BLaER1 (cell line): Measurements from ENCODE around the gene ATP11A.

Source experiments
- H3K27ac ChIP-seq: shearing (Covaris generic); formaldehyde crosslinking; 2 replicates; pipeline ENCODE4 v1.8.1; 2022
- H3K27me3 ChIP-seq: shearing (Covaris generic); formaldehyde crosslinking; 2 replicates; pipeline ENCODE4 v1.8.1; 2022
- H3K36me3 ChIP-seq: shearing (Covaris generic); formaldehyde crosslinking; 2 replicates; pipeline ENCODE4 v1.8.1; 2022
- H3K4me1 ChIP-seq: shearing (Covaris generic); formaldehyde crosslinking; 2 replicates; pipeline ENCODE4 v1.8.1; 2022
- H3K4me2 ChIP-seq: shearing (Covaris generic); formaldehyde crosslinking; 2 replicates; pipeline ENCODE4 v1.8.1; 2022
- H3K4me3 ChIP-seq: shearing (Covaris generic); formaldehyde crosslinking; 2 replicates; pipeline ENCODE4 v1.8.1; 2022
- H3K9ac ChIP-seq: shearing (Covaris generic); formaldehyde crosslinking; 2 replicates; pipeline ENCODE4 v1.8.1; 2022
- H3K9me3 ChIP-seq: shearing (Covaris generic); formaldehyde crosslinking; 2 replicates; pipeline ENCODE4 v1.8.1; 2022
- H4K20me1 ChIP-seq: shearing (Covaris generic); formaldehyde crosslinking; 2 replicates; pipeline ENCODE4 v1.8.1; 2022
- Cebpa-rat ChIP-seq: shearing (Covaris generic); IDR thresholded peaks from 2 replicates; pipeline ENCODE4 v1.8.1; 2022

The ATP11A gene

GRCh38 chr13:112831196-112831595, 141.4 kb downstream of the ATP11A start:
- H3K4me2 ChIP-seq = no peak overlapping the region
- no peak overlapping the region for H3K27ac ChIP-seq
- H3K4me3 ChIP-seq = no peak overlapping the region
- H3K9ac ChIP-seq = no peak overlapping the region
- H3K27me3 ChIP-seq = no peaks in the 10 kb centered on the region
- no peaks in the 10 kb centered on the region for H3K4me1 ChIP-seq
- TF ChIP-seq Cebpa-rat = no peak
- H3K36me3 ChIP-seq = peaks cover 97% of the 10 kb centered on the region
- no peaks in the 10 kb centered on the region for H3K9me3 ChIP-seq
- H4K20me1 ChIP-seq = no peaks in the 10 kb centered on the region

GRCh38 chr13:112831801-112832200, 142.0 kb downstream of the ATP11A start:
- Histone ChIP-seq H3K36me3 (peaks cover 97% of the 10 kb centered on the region), H4K20me1 (no peaks in the 10 kb centered on the region), H3K27me3 (no peaks in the 10 kb centered on the region), H3K27ac (no peak overlapping the region), H3K4me1 (no peaks in the 10 kb centered on the region), H3K9ac (no peak overlapping the region), H3K4me3 (no peak overlapping the region), H3K9me3 (no peaks in the 10 kb centered on the region), H3K4me2 (no peak overlapping the region)
- TF ChIP-seq Cebpa-rat = no peak

- TF ChIP-seq Cebpa-rat = no peak
- H3K4me2 ChIP-seq = no peak overlapping the region
- no peak overlapping the region for H3K9ac ChIP-seq
- H3K4me1 ChIP-seq = no peaks in the 10 kb centered on the region
- H3K9me3 ChIP-seq = no peaks in the 10 kb centered on the region
- H3K27ac ChIP-seq = no peak overlapping the region
- H3K27me3 ChIP-seq = no peaks in the 10 kb centered on the region
- no peak overlapping the region for H3K4me3 ChIP-seq
- peaks cover 97% of the 10 kb centered on the region for H3K36me3 ChIP-seq
- no peaks in the 10 kb centered on the region for H4K20me1 ChIP-seq
These were observed 143.0 kb downstream of the ATP11A start for GRCh38 chr13:112832811-112833210.

- H3K27me3 ChIP-seq = no peaks in the 10 kb centered on the region
- no peak overlapping the region for H3K4me2 ChIP-seq
- H3K4me1 ChIP-seq = peaks cover under 1% of the 10 kb centered on the region; the same call in 1 of the 2 replicates
- H3K27ac ChIP-seq = no peak overlapping the region
- peaks cover 97% of the 10 kb centered on the region for H3K36me3 ChIP-seq
- H3K9ac ChIP-seq = no peak overlapping the region
- H3K9me3 ChIP-seq = no peaks in the 10 kb centered on the region
- TF ChIP-seq Cebpa-rat = no peak
- H4K20me1 ChIP-seq = no peaks in the 10 kb centered on the region
- no peak overlapping the region for H3K4me3 ChIP-seq
These were observed 143.9 kb downstream of the ATP11A start for GRCh38 chr13:112833551-112834257.

GRCh38 chr13:112835344-112835743, 145.5 kb downstream of the ATP11A start:
- TF ChIP-seq Cebpa-rat = no peak
- Histone ChIP-seq H3K9me3 (no peaks in the 10 kb centered on the region), H3K4me1 (peaks cover 12% of the 10 kb centered on the region), H3K36me3 (peaks cover 89% of the 10 kb centered on the region), H4K20me1 (no peaks in the 10 kb centered on the region), H3K27me3 (no peaks in the 10 kb centered on the region), H3K27ac (no peak overlapping the region), H3K9ac (no peak overlapping the region), H3K4me3 (no peak overlapping the region), H3K4me2 (no peak overlapping the region)

GRCh38 chr13:112835796-112836195, 146.0 kb downstream of the ATP11A start:
- peaks cover 88% of the 10 kb centered on the region for H3K36me3 ChIP-seq
- H3K4me2 ChIP-seq = no peak overlapping the region
- peaks cover 12% of the 10 kb centered on the region for H3K4me1 ChIP-seq
- no peaks in the 10 kb centered on the region for H3K9me3 ChIP-seq
- no peaks in the 10 kb centered on the region for H3K27me3 ChIP-seq
- H3K9ac ChIP-seq = no peak overlapping the region
- no peaks in the 10 kb centered on the region for H4K20me1 ChIP-seq
- TF ChIP-seq Cebpa-rat = no peak
- H3K27ac ChIP-seq = no peak overlapping the region
- H3K4me3 ChIP-seq = no peak overlapping the region

- no peak for TF ChIP-seq Cebpa-rat
- Histone ChIP-seq H4K20me1 (no peaks in the 10 kb centered on the region), H3K36me3 (peaks cover 88% of the 10 kb centered on the region), H3K9me3 (no peaks in the 10 kb centered on the region), H3K4me1 (peaks cover 12% of the 10 kb centered on the region), H3K4me3 (no peak overlapping the region), H3K27me3 (no peaks in the 10 kb centered on the region), H3K27ac (no peak overlapping the region), H3K9ac (no peak overlapping the region), H3K4me2 (no peak overlapping the region)
These were observed 147.1 kb downstream of the ATP11A start for GRCh38 chr13:112836940-112837339.

- Histone ChIP-seq H3K4me1 (peaks cover 12% of the 10 kb centered on the region), H3K36me3 (peaks cover 87% of the 10 kb centered on the region), H3K4me3 (no peak overlapping the region), H4K20me1 (no peaks in the 10 kb centered on the region), H3K4me2 (no peak overlapping the region), H3K27ac (no peak overlapping the region), H3K27me3 (no peaks in the 10 kb centered on the region), H3K9me3 (no peaks in the 10 kb centered on the region), H3K9ac (no peak overlapping the region)
- TF ChIP-seq Cebpa-rat = no peak
These were observed 147.7 kb downstream of the ATP11A start for GRCh38 chr13:112837371-112838037.

- Histone ChIP-seq H3K9me3 (no peaks in the 10 kb centered on the region), H3K27ac (no peak overlapping the region), H3K4me1 (peaks cover 12% of the 10 kb centered on the region), H3K27me3 (no peaks in the 10 kb centered on the region), H3K4me3 (no peak overlapping the region), H4K20me1 (no peaks in the 10 kb centered on the region), H3K36me3 (peaks cover 87% of the 10 kb centered on the region), H3K4me2 (no peak overlapping the region), H3K9ac (no peak overlapping the region)
- no peak for TF ChIP-seq Cebpa-rat
These were observed 148.4 kb downstream of the ATP11A start for GRCh38 chr13:112838038-112838841.

GRCh38 chr13:112838842-112839117, 148.9 kb downstream of the ATP11A start:
- peak overlapping the region; percentile 47; the same call in 1 of the 2 replicates for H3K4me2 ChIP-seq
- no peak overlapping the region for H3K4me3 ChIP-seq
- H3K27me3 ChIP-seq = no peaks in the 10 kb centered on the region
- H3K27ac ChIP-seq = no peak overlapping the region
- H3K4me1 ChIP-seq = peaks cover 12% of the 10 kb centered on the region
- peaks cover 87% of the 10 kb centered on the region for H3K36me3 ChIP-seq
- H3K9me3 ChIP-seq = no peaks in the 10 kb centered on the region
- no peak overlapping the region for H3K9ac ChIP-seq
- TF ChIP-seq Cebpa-rat = no peak
- no peaks in the 10 kb centered on the region for H4K20me1 ChIP-seq
